GM10248 (cell line): ENCODE results near the gene DVL3.

Experiments
- CTCF ChIA-PET: fragments of 300-600 bp; sonication (Branson Sonifier 250); formaldehyde crosslinking; extraction: SDS; loops from one replicate; lab custom pipeline; 2021; ENCODE audit warnings: antibody characterized with exemption; lab: Yijun Ruan, JAX
- POLR2A ChIA-PET: fragments of 350-650 bp; sonication (Branson Sonifier 250); formaldehyde crosslinking; extraction: SDS; loops from one replicate; lab custom pipeline; 2020; ENCODE audit warnings: antibody characterized with exemption; lab: Yijun Ruan, JAX
- DNase-seq: peaks from one replicate; pipeline ENCODE4 v3.0.0; 2012; ENCODE audit errors: extremely low spot score
- CTCF ChIP-seq: IDR thresholded peaks from 2 replicates; pipeline ENCODE4 v1.5.1; 2012; ENCODE audit warnings: mild to moderate bottlenecking, low read depth; ENCODE audit errors: extremely low read depth, missing control alignments, control extremely low read depth

Gene DVL3

DNA sequence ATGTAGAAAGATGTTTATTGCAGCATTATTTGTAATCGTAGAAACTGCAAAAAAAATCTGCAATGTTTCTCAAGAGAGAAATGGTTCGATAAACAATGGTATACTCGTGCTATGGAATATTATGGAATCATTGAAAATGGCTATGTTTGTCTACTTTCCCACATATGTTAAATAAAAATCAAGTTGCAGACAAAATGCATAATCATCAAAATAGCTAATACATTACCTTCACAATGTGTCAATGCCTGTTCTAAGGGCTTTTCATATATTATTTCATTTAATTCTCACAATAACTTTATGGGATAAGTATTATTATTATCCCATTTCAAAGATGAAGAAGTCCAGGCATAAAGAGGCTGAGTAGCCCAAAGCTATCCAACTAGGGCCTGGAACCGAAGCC lies 22.2 kb upstream of the DVL3 start:
- TF ChIP-seq CTCF = no peak
- ChIA-PET CTCF (interaction anchor here (1.5 kb wide), 1 partner anchor 94 kb away, joined by 6 read pairs; no protein-coding TSS in a partner anchor), POLR2A (no interaction called here)
- DNase-seq = no peak

GRCh38 chr3:184133840-184134745 lies 21.1 kb upstream of the DVL3 start:
- ChIA-PET POLR2A (interaction anchor here (0.6 kb wide), 1 partner anchor 226 kb away, joined by 3 read pairs; no protein-coding TSS in a partner anchor), CTCF (interaction anchor here (1.0 to 1.9 kb wide), 6 partner anchors 24 to 250 kb away, joined by 3 to 6 read pairs (median 4); partner anchors contain the start of genes EEF1AKMT4 and PARL)

DNA sequence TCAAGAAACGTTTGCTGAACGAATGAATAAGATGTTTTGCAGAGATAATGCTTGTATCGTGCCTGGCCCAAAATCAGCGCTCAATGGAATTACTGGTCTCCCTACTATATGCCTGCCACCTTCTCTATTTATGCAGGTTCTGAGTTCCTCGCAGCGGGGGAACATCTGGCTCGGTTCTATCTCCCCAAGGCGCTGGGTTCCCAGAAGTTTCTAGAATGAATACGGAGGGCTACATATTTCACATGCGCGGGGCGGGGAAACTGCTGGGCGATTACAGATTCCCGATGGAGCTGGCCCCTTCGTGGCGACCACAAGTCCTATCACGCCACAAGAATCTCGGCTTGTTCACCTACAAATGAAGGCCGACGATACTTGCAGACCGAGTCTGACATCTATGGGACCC lies 20.4 kb upstream of the DVL3 start:
- POLR2A ChIA-PET = interaction anchor here (0.8 to 1.5 kb wide), 2 partner anchors 10 to 45 kb away, joined by 3 read pairs; no protein-coding TSS in a partner anchor
- no peak for DNase-seq
- CTCF ChIA-PET = interaction anchor here (0.8 to 1.9 kb wide), 7 partner anchors 10 to 250 kb away, joined by 3 to 14 read pairs (median 4); partner anchors contain the start of genes EEF1AKMT4 and PARL
- no peak for TF ChIP-seq CTCF

More at GRCh38 chr3:184133840-184134745, 21.1 kb upstream of the DVL3 start:
- DNase-seq = peak; percentile 68
- no peak for TF ChIP-seq CTCF

DNA sequence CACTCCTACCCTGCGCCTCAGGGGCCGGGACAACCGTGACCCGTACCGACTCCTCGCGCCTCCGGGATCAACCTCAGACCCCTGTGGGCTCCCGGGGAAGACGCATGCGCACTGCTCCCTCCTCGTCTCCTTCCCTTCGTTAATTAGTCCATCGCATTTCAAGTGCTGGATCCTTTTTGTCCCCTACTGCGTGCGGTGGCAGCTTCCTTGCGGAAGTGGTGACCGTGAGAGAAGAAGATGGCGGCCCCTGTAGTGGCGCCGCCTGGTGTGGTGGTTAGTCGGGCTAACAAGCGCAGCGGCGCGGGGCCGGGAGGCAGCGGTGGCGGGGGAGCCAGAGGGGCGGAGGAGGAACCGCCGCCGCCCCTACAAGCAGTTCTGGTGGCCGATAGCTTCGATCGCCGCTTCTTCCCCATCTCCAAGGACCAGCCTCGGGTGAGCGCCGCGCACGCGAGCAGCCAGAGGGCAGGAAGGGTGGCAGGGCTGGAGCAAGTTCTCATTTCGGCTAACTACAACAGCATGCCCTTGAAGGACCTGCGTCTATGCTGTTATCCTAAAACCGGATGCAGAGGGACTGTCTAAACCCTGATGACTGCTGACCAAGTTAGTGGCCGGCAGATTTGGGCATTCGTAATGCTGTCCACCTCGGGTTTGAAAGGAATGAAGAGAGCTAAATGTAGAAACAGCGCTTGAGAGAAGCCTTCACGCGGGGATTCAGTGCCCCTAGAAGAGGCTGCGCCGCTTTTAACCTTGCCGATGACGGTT lies 19.8 kb upstream of the DVL3 start, which contains the start of gene EIF2B5:
TSS of gene EIF2B5 (plus strand) at position 210 of the 762 bp plus-strand sequence. CDS start at position 238, 28 bp downstream.
- TF ChIP-seq CTCF = peak; percentile 31
- peak; percentile 92 for DNase-seq
- CTCF ChIA-PET = interaction anchor here (0.8 to 1.9 kb wide), 5 partner anchors 9 to 251 kb away, joined by 3 to 14 read pairs (median 5); partner anchors contain the start of gene PARL
- POLR2A ChIA-PET = interaction anchor here (0.8 to 1.5 kb wide), 2 partner anchors 9 to 45 kb away, joined by 3 read pairs; no protein-coding TSS in a partner anchor

- no peak for TF ChIP-seq CTCF
These were observed 19.3 kb upstream of the DVL3 start for GRCh38 chr3:184135911-184136260.

GRCh38 chr3:184140436-184140835 lies 14.7 kb upstream of the DVL3 start:
- CTCF ChIA-PET = interaction anchor here (1.1 kb wide), 1 partner anchor 12 kb away, joined by 3 read pairs; no protein-coding TSS in a partner anchor
- TF ChIP-seq CTCF = no peak
- POLR2A ChIA-PET = no interaction called here
- DNase-seq = no peak

More at GRCh38 chr3:184135911-184136260, 19.3 kb upstream of the DVL3 start:
- no peak for DNase-seq
- ChIA-PET CTCF (interaction anchor here (1.5 kb wide), 3 partner anchors 9 to 240 kb away, joined by 5 to 14 read pairs (median 6); no protein-coding TSS in a partner anchor), POLR2A (interaction anchor here (1.5 kb wide), 1 partner anchor 9 kb away, joined by 3 read pairs; no protein-coding TSS in a partner anchor)
